GM19240 (cell line): ENCODE data around the gene PDSS1.
A peak's percentile ranks its signal among the peaks of the same experiment; 100 is the strongest.
"Not testable (repeated sequence)": the region's sequence is repeated elsewhere in the genome, so short reads cannot be mapped to it uniquely, and the experiment has no call there.

Experiments used
- DNase-seq: peaks from one replicate; pipeline ENCODE4 v3.0.0; 2011; ENCODE audit warnings: low spot score; ENCODE audit not compliant: insufficient read length

PDSS1 gene

GRCh38 chr10:26697163-26697921, at the start of gene PDSS1:
PDSS1 (plus strand) TSS chr10:26697701; CDS start chr10:26697712, 11 bp downstream.
- DNase-seq: peak; percentile 71

GRCh38 chr10:26648245-26648636, 49.3 kb upstream of the PDSS1 start:
- DNase-seq: not testable (repeated sequence)

GRCh38 chr10:26650406-26650805, 47.1 kb upstream of the PDSS1 start:
- DNase-seq: no peak

GRCh38 chr10:26651476-26651875, 46.0 kb upstream of the PDSS1 start:
- not testable (repeated sequence) for DNase-seq

GRCh38 chr10:26653004-26653403, 44.5 kb upstream of the PDSS1 start:
- DNase-seq: no peak

GRCh38 chr10:26655746-26656145, 41.8 kb upstream of the PDSS1 start:
- no peak for DNase-seq

GRCh38 chr10:26662864-26663263, 34.6 kb upstream of the PDSS1 start:
- no peak for DNase-seq

GRCh38 chr10:26665080-26666048, 32.1 kb upstream of the PDSS1 start:
- DNase-seq: no peak

GRCh38 chr10:26675873-26676257, 21.6 kb upstream of the PDSS1 start:
- DNase-seq: no peak

- DNase-seq: no peak
Observed at GRCh38 chr10:26679588-26679987, 17.9 kb upstream of the PDSS1 start.

- DNase-seq: no peak
Observed at GRCh38 chr10:26681076-26681475, 16.4 kb upstream of the PDSS1 start.

- DNase-seq: not testable (repeated sequence)
Observed at GRCh38 chr10:26681971-26682370, 15.5 kb upstream of the PDSS1 start.

GRCh38 chr10:26682931-26683330, 14.6 kb upstream of the PDSS1 start:
- no peak for DNase-seq

- not testable (repeated sequence) for DNase-seq
Observed at GRCh38 chr10:26684667-26685264, 12.7 kb upstream of the PDSS1 start.

GRCh38 chr10:26685441-26685840, 12.1 kb upstream of the PDSS1 start:
- no peak for DNase-seq

- no peak for DNase-seq
Observed at GRCh38 chr10:26689399-26689798, 8.1 kb upstream of the PDSS1 start.

GRCh38 chr10:26690731-26691475, 6.6 kb upstream of the PDSS1 start:
- no peak for DNase-seq

- DNase-seq: not testable (repeated sequence)
Observed at GRCh38 chr10:26694536-26694935, 3.0 kb upstream of the PDSS1 start.

- no peak for DNase-seq
Observed at GRCh38 chr10:26696786-26697162, 727 bp upstream of the PDSS1 start.

- no peak for DNase-seq
Observed at GRCh38 chr10:26697922-26698608, 564 bp downstream of the PDSS1 start.

- no peak for DNase-seq
Observed at GRCh38 chr10:26698909-26699308, 1.4 kb downstream of the PDSS1 start.
